WTC11 (cell line): ENCODE results near the gene KRTAP10-7.

Experiments
- ATF6 ChIP-seq: sonication (generic); formaldehyde crosslinking; IDR thresholded peaks from 2 replicates; pipeline ENCODE4 v1.8.1; 2023; ENCODE audit warnings: mild to moderate bottlenecking, missing genetic modification reagents
- CTCF ChIP-seq: fragments of 200-600 bp; IDR thresholded peaks from 2 replicates; pipeline ENCODE4 v1.8.0; 2022; ENCODE audit warnings: antibody characterized with exemption
- ESRRA ChIP-seq: sonication (generic); formaldehyde crosslinking; IDR thresholded peaks from 2 replicates; pipeline ENCODE4 v1.8.1; 2022; ENCODE audit warnings: mild to moderate bottlenecking, missing genetic modification reagents, borderline replicate concordance
- FOXP1 ChIP-seq: sonication (generic); formaldehyde crosslinking; IDR thresholded peaks from 2 replicates; pipeline ENCODE4 v1.8.0; 2022; ENCODE audit warnings: missing genetic modification reagents, mild to moderate bottlenecking, moderate library complexity, borderline replicate concordance
- HMGXB4 ChIP-seq: sonication (generic); formaldehyde crosslinking; IDR thresholded peaks from 2 replicates; pipeline ENCODE4 v1.8.1; 2023; ENCODE audit warnings: mild to moderate bottlenecking, moderate library complexity, missing genetic modification reagents
- MAX ChIP-seq: sonication (generic); formaldehyde crosslinking; IDR thresholded peaks from 2 replicates; pipeline ENCODE4 v1.8.0; 2022; ENCODE audit warnings: mild to moderate bottlenecking, missing genetic modification reagents
- SP1 ChIP-seq: sonication (generic); formaldehyde crosslinking; conservative IDR thresholded peaks from 2 replicates; pipeline ENCODE4 v1.8.1; 2022; ENCODE audit warnings: missing genetic modification reagents
- TCF7 ChIP-seq: sonication (generic); formaldehyde crosslinking; IDR thresholded peaks from 2 replicates; pipeline ENCODE4 v1.8.0; 2022; ENCODE audit warnings: mild to moderate bottlenecking, low read depth, missing genetic modification reagents, moderate library complexity
- USF1 ChIP-seq: sonication (generic); formaldehyde crosslinking; IDR thresholded peaks from 2 replicates; pipeline ENCODE4 v1.8.0; 2022; ENCODE audit warnings: mild to moderate bottlenecking, missing genetic modification reagents
- USF2 ChIP-seq: sonication (generic); formaldehyde crosslinking; IDR thresholded peaks from 2 replicates; pipeline ENCODE4 v1.8.1; 2023; ENCODE audit warnings: mild to moderate bottlenecking, missing genetic modification reagents, moderate library complexity

- TF ChIP-seq CTCF (no peak), ESRRA (CRISPR knock-in tag) (no peak), ATF6 (CRISPR knock-in tag) (no peak), USF1 (no peak), HMGXB4 (no peak), FOXP1 (CRISPR knock-in tag) (no peak), SP1 (CRISPR knock-in tag) (no peak), USF2 (CRISPR knock-in tag) (no peak), MAX (CRISPR knock-in tag) (no peak), TCF7 (CRISPR knock-in tag) (no peak)
These were observed 30.4 kb upstream of the KRTAP10-7 start for GRCh38 chr21:44569861-44570517.
